HS-27A (cell line): ENCODE data around the gene CHRM5.
"Not testable (repeated sequence)": the region's sequence is repeated elsewhere in the genome, so short reads cannot be mapped to it uniquely, and the experiment has no call there.

Experiments used
- DNase-seq: peaks from one replicate; pipeline ENCODE4 v3.0.0-alpha.2; 2012; ENCODE audit warnings: low read depth, missing footprints

Gene CHRM5

GRCh38 chr15:33988384-33988783 lies 20.1 kb downstream of the CHRM5 start:
- DNase-seq = no peak

GRCh38 chr15:33994005-33994615 lies 25.8 kb downstream of the CHRM5 start:
- DNase-seq = no peak

GRCh38 chr15:33995666-33996065 lies 27.4 kb downstream of the CHRM5 start:
- not testable (repeated sequence) for DNase-seq

GRCh38 chr15:34001536-34001935 lies 33.2 kb downstream of the CHRM5 start:
- DNase-seq = no peak

GRCh38 chr15:34006381-34006780 lies 38.1 kb downstream of the CHRM5 start:
- no peak for DNase-seq

GRCh38 chr15:34009656-34010055 lies 41.4 kb downstream of the CHRM5 start:
- DNase-seq = no peak

- DNase-seq = no peak
Measured at GRCh38 chr15:34010921-34011320, 42.6 kb downstream of the CHRM5 start.

GRCh38 chr15:34011481-34011880 lies 43.2 kb downstream of the CHRM5 start:
- no peak for DNase-seq

- DNase-seq = no peak
Measured at GRCh38 chr15:34012461-34013028, 44.2 kb downstream of the CHRM5 start.

GRCh38 chr15:34013746-34014145 lies 45.4 kb downstream of the CHRM5 start:
- no peak for DNase-seq

GRCh38 chr15:34014556-34014955 lies 46.3 kb downstream of the CHRM5 start:
- DNase-seq = no peak

GRCh38 chr15:34018021-34018645 lies 49.8 kb downstream of the CHRM5 start:
- DNase-seq = no peak

GRCh38 chr15:34018738-34019137 lies 50.4 kb downstream of the CHRM5 start:
- not testable (repeated sequence) for DNase-seq

GRCh38 chr15:34019369-34019990 lies 51.2 kb downstream of the CHRM5 start:
- DNase-seq = no peak

- DNase-seq = no peak
Measured at GRCh38 chr15:34023907-34024306, 55.6 kb downstream of the CHRM5 start.

GRCh38 chr15:34025252-34025651 lies 57.0 kb downstream of the CHRM5 start:
- no peak for DNase-seq

- DNase-seq = no peak
Measured at GRCh38 chr15:34027606-34028005, 59.3 kb downstream of the CHRM5 start.

GRCh38 chr15:34031987-34032760 lies 63.9 kb downstream of the CHRM5 start:
- no peak for DNase-seq

- DNase-seq = peak; percentile 39
Measured at GRCh38 chr15:34038023-34038870, 70.0 kb downstream of the CHRM5 start.

GRCh38 chr15:34038871-34039789 lies 70.8 kb downstream of the CHRM5 start, which contains the start of gene AVEN:
Gene AVEN, minus strand, starts transcription at chr15:34039204. Its CDS starts 158 bp downstream, at chr15:34039046.
- DNase-seq = no peak
